ENCODE measurements around the gene CDK15.

GRCh38 chr2:201781557-201782051 lies 24.7 kb upstream of the CDK15 start:
- TF ChIP-seq CTCF (IDR thresholded peaks at IDR 0.05) (no peak), POLR2A (IDR thresholded peaks at IDR 0.05) (no peak)

All from body of pancreas (tissue), 4 donors.